ENCODE results near the gene SMPD4.
"Not testable (repeated sequence)": the region's sequence is repeated elsewhere in the genome, so short reads cannot be mapped to it uniquely, and the experiment has no call there.

SMPD4 gene

DNA sequence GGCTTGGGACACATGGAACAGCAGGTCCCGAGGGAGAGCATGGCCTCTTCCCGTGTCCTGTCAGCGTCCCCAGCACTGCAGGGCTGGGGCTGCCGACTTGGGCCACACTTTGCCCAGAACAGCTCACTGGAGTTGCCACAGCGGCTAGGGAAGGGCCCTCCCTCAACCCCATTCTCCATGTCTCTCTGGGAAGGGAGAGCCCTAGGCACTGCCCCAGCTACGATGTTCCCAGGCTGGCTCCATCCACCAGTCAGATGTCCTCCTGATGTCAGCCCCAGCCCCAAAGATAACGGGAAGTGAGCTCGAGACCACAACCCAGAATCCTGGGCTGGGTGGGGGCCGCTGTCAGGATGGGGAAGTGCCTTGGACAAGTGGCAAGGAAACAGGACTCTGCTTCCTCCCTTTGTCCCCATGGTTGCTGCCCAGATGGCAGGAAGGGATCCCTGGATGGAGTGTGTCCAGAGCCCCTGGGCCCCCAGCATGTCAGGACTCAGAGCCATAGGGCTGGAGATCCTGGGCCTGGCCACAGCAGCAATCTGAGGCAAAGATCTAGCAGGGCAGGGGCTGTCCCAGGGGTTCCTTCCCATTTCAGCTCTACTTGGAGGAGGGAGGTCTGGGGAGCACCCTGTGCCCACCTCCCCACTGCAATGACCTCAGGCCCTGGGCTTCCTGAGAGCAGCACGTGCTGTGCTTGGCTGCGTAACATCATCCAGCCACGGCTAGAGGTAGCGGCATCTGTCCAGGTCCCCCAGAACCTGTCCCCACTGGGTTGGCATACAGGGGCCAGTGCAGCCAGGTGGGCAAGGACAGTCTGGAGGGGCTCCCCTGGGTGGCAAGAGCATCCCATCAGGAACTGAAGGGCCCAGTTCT, 38.8 kb downstream of the SMPD4 start:
- DNase-seq (ENCODE audit: insufficient read length, low spot score); FAIRE-seq: not testable (repeated sequence)

DNA sequence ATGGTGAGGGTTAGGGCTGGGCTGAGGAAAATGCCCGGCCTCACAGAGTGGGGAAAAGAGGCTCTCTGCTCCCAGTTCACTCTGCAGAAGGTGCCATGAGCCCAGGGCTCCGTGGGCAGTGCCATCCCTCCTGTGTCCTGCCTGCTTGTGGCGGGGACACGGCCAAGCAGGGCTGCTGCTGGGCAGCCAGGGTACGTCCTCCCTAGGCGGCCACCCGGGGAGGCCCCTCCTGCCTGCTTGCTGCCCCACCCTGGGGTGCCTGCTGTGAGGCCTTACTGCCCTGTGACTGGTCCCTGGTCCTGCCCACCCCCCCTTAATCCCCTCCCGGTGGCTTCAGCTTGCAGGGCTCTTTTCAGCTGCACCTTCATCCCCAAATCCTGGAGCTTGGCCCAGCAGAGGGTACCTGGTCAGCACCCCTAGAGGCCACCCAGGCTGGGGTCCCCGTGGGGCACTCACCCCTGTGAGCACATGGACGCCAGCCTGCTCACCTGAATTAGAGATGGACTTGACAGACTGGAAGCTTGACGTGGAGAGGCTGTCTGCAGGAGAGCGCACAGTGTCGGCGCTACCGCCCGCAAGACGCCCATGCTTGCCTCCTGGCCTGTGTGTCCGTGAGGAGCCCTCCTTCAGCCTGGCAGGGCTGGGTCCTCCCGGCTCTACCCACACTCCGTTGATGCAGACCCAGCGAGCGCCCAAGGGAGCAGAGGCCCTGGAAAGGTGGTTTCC, 39.6 kb downstream of the SMPD4 start:
- not testable (repeated sequence) for FAIRE-seq; DNase-seq (ENCODE audit: insufficient read length, low spot score)

DNA sequence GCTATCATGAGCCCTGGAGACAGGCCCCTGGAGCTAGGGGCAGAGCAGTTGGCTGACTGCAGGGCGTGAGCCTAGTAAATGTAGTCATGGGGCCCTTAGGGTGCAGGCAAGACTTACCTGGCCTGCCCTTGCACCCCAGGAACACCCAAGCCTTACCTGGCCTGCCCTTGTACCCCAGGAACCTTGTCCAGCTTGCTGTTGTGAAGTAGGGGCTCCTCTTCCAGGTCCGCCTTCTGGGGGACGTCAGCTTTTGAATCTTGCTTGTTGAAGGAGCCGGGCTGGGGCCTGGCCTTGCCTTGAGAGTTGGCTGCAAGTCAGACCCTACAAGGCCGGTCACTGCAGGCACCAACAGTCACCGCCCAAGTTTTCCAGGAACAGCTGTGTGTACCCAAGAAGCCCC, 40.4 kb downstream of the SMPD4 start:
- FAIRE-seq, result not testable (repeated sequence)

DNA sequence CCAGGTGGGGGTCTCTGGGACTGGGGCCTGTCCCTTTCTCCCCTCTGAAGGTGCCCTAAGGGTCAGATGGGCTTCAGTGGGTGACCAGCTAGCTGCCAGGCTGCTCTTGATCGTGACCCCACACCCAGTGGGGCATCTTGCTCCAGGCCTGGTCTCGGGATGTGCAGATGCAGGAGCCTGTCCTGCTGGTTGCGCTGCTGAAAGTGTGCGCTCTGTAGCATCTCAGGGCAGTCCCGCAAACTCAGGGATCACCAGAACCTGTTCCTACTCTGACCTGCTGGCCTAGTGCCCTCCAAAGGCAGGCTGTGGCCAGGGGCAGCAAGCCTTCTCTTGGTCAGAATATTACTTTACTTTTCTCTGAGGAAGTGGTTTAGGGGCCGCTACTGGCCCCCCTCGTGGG, 40.9 kb downstream of the SMPD4 start:
- not testable (repeated sequence) for DNase-seq (ENCODE audit: insufficient read length, low spot score); FAIRE-seq

More for the DNA sequence above, 40.4 kb downstream of the SMPD4 start:
- not testable (repeated sequence) for DNase-seq (ENCODE audit: insufficient read length, low spot score)

DNA sequence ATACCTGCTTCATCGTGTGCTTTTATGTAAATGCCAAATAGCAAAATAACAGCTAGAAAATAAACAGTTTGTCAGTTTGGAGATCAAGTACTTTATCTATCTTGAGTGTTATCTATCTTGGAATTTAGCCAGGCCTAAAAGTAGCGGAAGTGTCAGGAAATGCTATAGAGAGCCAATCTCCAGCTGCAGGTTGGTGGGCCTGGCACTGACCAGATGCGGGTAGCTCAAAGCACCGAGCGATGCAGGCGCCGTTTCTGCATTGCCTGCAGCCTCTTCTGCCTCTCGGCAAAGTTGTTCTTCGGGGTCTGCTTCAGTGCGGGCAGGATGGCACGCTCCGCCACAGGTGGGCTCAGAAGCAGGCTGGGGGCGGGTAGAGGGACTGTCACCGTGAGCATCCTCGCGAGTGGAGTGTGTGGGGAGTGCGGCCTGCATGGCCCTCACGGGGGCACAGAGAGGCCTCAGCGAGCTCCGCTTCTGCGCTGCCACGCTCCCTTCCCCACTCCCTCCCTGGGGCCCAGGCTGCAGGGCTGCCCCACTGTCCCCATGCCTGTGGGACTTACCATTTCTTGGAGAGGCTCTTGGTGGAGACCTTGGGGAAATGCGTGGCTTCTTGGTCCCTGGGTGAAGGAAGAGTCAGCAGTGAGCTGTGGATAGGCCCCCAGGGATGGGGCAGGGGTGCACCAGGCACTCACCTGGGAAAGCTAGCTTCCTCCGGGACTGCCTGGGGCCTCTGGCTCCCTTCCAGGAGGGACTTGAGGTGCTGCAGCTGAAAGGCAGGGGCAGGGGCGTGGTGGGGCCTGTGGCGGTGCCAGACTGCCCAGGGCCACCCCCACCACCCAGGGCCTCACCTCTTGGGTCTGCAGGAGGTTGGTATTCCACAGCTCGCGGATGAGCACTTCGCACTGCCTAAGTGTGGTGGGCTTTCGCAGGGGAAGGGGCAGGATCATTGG, 41.8 kb downstream of the SMPD4 start:
- DNase-seq (ENCODE audit: insufficient read length, low spot score); FAIRE-seq: not testable (repeated sequence)

DNA sequence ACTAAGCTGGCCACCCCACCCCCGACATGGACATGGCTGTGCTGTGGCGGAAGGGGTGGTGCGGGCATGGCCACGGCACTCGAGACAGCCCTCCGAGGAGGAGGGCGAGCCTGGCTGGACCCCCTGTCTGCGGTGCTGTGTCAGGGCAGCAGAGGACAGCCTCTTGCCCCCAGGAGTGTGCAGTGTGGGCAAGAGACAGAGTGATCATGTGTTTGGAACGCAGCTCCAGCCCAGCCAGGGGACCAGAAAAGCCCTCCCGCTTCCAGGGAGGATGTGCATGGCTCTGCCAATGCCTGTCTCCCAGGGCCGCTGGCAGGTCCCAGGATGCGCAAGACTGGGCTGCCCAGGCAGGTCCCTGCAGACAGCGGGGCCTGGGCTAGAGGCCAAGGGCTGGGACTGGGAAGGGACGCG, 42.6 kb downstream of the SMPD4 start:
- not testable (repeated sequence) for FAIRE-seq; DNase-seq (ENCODE audit: insufficient read length, low spot score)

DNA sequence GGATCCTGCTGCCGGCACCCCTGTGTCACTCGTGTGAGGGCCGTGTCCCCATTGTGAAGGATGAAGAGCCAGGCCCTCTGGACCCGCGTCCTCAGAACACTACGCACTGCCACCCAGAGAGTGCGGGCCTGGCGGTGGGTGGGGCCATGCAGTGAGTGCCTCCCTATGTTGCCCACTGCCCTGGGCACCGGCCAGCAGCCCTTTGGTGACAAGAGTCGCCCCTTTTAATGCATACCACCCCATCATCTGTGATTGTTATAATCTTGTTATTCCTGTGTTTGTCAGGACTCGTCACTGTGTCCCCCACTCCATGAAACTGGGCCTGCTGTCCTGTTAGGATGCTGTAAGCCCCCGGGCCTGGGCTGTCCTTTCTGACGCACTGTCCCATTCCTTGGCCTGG, 43.1 kb downstream of the SMPD4 start:
- not testable (repeated sequence) for FAIRE-seq

DNA sequence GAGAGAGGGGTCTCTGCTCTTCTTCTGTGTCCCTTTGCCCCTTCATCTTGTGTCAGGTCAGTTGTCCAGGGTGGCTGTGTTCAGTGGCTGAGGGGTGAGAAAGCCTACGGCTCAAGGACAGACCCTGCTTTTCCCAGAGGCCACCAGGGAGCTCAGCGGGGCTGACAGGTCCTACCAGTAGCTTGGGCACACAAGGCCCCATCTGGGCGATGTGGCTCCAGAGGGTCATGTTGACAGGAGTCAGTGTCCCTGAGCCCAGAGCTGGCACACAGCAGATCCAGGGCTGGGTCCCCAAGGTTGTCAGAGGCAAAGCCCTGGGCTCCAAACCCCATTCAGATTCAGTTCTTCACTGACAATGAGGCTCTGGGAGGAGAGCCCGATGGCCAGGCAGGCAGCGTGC, 44.3 kb downstream of the SMPD4 start:
- FAIRE-seq; DNase-seq (ENCODE audit: insufficient read length, low spot score): not testable (repeated sequence)

More for the DNA sequence above, 43.1 kb downstream of the SMPD4 start:
- DNase-seq (ENCODE audit: insufficient read length, low spot score), result not testable (repeated sequence)

DNA sequence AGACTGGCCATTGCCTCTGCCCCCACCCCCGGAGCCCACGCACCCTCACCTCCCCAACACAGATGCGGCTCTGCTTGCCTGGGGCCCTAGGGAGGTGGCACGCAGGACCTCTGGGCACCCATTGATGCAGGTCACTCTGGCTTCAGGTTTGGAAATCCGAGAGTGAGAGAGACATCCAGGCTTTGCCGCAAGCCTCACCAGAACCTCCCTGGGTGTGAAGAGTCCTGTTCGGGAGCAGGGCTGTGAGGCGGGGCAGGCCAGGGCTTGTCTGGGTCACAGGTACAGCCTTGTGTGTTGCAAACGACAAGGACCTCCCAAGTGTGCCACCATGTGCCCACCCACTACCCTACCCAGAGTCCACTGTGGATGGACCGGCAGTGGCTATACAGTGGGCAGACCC, 44.9 kb downstream of the SMPD4 start:
- not testable (repeated sequence) for DNase-seq (ENCODE audit: insufficient read length, low spot score); FAIRE-seq

DNA sequence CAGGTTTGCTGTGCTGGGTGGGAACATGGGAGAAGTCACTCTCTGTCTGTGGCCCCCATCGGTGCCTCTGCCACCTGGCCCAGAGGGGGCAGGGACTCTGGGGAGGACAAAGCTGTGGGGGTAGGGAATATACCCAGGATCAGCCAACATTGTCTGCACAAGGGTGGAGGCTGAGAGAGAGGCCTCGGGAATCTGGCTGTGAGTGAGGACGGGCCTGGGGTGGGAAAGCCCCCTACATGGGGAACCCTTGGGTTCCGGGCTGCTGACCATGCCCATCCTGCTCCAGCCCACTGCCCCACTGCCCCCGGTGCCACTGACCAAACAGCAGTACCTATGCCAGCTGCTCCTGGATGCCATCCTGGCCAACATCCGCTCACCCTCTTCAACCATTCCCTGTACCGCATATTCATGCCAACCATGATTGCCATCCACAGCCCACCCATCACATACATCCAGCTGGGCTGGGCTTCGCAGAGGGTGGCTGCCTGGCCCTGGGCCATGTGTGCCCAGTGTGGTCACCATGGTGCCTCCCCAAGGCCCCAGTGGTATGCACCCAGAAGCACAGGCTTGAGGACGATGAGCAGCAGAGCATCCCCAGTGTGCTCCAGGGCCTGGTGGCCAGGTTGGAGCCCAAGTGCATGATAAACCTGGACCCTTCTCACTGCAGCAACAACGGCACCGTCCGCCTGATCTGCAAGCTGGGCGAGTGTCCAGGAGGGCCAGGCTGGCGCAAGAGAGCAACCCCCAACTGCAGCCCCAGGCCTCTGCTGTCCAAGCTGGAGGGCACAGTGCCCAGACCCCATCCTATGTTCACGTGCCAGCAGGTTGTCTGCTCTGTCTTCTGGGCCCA, 45.5 kb downstream of the SMPD4 start:
- DNase-seq (ENCODE audit: insufficient read length, low spot score), result no peak
- FAIRE-seq, result no peak

DNA sequence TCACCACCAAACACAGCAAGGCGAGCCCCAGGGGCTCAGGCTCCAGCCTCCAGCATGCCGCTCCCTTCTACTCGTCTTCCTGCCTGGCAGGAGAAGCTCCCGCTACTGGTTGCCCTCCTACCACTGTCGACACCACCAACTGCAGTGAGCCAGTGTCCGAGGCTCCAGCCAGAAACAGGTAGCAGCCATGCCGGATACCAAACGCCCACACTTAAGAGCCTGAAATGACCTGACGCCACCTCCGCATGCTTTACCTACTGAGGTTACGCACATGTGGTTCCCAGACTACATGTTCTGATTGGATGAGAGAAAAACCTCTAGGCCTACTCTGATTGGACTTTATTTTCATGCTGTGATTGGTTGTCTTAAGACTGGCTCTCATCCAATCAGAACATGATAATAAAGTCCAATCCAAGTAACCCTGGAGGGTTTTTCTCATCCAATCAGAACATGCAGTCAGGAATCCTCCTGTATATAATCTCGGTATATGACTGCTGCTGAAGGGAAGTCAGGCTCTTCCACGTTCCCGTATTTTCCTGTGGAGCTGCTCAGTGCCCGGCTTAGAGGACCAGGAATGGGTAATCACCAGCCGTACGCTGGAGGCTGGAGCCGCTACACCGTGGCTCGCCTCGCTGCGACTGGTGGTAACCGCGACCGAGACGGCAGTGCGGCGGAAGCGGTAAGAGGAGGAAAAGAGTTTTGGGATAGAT, 52.1 kb downstream of the SMPD4 start, which contains the start of gene POTEF:
TSS of gene POTEF (minus strand) at position 103 of the 710 bp plus-strand sequence. CDS start 8,707 bp downstream, outside the sequence.
- FAIRE-seq; DNase-seq (ENCODE audit: insufficient read length, low spot score): not testable (repeated sequence)

DNA sequence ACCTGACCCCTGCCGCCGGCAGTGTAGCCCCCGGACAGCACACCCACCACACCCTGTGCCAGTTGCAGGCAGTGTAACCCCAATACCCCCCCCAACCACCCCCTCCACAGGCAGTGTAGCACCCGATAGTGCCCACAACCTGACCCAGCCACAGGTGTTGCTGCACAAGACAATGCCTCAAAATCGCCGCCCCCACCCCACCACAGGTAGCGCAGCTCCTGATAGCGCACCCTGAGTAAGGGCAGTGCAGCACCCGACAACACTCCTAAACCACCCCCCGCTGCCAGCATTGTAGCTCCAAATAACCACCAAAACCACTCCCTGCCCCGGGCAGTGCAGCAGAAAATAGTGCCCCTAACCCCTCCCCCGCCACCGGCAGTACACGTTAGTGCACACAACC, 52.9 kb downstream of the SMPD4 start:
- not testable (repeated sequence) for DNase-seq (ENCODE audit: insufficient read length, low spot score); FAIRE-seq

DNA sequence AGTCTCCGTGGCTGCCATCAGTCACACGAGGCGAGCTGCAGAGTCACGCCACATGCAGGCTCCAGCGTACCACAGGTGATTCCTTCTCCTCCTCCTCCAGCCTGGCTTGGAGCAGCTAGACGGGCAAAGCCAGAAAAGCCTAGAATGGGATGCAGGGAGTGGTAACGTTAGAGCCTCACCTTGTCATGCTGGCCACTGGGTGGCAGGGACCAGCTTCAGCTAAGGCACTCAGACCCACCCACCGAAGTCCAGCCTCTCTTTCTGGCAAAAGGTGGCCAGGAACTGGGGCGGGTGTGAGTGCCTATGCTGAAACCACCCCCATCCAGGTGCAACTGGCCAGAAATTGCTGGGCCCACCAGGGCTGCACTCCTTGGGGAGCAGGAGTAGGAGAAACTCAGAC, 53.7 kb downstream of the SMPD4 start:
- FAIRE-seq; DNase-seq (ENCODE audit: insufficient read length, low spot score): not testable (repeated sequence)

DNA sequence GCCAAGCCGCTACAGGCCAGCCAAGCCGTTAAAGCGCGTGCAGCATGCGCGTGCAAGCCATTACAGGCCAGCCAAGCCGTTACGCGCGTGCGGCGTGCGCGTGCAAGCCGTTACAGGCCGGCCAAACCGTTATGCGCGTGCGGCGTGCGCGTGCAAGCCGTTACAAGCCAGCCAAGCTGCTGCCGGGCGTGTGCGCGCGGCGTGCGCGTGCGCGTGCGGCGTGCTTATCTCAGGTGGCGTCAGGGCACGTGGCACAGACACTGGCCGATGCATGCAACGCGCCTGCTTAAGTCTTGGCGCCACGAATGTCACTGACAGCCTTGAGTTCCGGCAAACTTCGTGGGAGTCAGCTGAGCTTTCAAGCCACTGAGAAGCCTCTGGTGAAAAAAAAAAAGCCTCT, 60.5 kb downstream of the SMPD4 start:
- not testable (repeated sequence) for DNase-seq (ENCODE audit: insufficient read length, low spot score); FAIRE-seq

DNA sequence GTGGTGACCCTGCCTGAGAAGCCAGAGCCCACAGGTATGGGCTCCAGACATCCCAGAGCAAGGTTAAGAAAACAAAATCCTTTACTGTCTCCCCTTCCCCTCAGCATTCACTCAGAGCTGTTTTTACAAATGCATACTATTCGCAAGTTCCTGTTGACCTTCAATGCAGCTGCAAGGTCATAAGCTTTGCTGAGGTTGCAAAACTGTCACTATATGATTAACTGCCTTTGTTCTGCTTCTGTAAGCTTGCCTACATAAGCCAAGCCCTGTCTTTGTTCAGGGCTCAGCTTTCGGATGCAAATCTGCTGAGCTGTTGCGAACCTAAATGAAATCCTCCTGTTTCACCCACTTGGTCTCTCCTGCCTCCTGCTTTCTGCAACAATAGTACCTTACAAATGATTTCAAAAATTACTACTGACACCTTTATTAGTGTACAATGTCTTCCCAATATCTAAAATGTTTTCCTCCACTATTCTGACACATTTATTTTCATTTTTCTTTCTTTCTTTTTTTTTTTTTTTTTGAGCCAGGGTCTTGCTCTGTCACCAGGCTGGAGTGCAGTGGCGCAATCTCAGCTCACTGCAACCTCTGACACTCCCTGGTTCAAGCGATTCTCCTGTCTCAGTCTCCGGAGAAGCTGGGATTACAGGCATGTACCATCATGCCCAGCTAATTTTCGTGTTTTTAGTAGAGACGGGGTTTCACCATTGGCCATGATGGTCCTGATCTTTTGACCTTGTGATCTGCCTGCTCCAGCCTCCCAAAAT, 78.6 kb downstream of the SMPD4 start:
- not testable (repeated sequence) for FAIRE-seq; DNase-seq (ENCODE audit: insufficient read length, low spot score)
